NCI-H446 treated with DMSO at 0.1 percent for 48 hours (cell line): Measurements from ENCODE around the gene TMEM217.
A peak's percentile ranks its signal among the peaks of the same experiment; 100 is the strongest.

ENCODE experiments used
- DNase-seq: peaks from one replicate; lab custom pipeline; 2025; lab: John Stamatoyannopoulos, UW

TMEM217 gene

DNA sequence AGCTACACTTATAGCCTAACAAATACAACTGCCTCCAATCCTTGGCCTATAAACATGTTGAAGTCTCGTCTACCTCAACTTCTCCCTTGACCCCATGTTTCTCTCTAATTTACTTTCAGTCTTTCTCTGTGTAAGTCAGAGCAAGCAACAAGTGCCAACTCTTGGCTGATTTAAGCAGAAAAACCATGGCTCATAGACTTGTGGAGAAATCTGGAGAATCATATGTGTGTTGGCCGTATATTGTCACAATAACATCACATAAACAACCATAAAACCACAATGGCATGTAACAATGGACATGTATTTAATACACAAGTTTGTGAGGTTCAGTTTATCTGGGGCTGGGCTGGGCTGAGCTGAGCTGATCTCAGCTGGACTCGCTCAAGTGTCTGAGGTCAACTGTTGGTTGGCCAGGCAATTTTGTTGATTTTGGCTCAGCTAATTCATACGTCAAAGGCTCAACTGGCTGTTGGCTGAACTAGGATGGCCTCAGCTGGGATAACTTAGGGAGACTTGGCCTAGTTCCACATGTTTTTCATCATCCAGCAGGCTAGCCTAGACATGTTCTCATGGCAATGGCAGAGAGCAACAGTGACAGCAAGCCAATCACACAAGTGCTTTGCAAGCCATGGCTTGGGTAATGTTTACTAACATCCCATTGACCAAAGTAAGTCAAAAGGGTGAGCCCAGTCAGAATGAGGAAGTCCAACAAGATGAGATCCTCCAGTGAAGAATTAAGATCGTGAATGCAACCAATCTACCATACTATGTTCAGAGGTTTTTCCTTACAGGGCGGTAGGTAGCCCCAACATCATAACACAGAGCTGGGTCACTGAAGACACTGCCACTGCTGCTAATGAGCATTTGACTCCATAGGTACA, 13.3 kb downstream of the TMEM217 start:
- DNase-seq: peak; percentile 96

DNA sequence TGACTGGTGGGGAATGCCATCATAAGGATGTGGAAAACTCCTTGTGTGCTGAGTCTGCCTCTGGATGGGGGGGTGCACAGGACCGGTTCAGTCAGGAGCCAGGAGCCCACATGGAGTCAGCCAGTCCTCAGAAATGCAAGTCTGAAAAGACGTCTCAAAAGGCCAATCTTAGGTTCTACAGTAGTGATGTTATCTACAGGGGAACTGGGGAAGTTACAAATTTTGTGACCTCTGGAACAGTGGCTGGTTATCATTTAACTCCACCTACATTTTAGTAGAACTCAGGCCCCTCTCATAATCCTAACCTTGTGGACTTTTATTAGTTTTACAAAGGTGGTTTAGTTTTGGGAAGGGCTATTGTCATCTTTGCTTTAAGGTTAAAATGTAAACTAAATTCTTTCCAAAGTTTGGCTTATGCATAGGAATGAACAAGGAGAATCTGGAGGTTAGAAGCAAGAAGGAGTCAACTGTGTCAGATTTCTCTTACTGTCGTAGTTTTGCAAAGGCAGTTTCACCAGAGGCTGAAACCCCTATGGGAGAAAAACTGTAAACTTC, 14.1 kb downstream of the TMEM217 start:
- no peak for DNase-seq

DNA sequence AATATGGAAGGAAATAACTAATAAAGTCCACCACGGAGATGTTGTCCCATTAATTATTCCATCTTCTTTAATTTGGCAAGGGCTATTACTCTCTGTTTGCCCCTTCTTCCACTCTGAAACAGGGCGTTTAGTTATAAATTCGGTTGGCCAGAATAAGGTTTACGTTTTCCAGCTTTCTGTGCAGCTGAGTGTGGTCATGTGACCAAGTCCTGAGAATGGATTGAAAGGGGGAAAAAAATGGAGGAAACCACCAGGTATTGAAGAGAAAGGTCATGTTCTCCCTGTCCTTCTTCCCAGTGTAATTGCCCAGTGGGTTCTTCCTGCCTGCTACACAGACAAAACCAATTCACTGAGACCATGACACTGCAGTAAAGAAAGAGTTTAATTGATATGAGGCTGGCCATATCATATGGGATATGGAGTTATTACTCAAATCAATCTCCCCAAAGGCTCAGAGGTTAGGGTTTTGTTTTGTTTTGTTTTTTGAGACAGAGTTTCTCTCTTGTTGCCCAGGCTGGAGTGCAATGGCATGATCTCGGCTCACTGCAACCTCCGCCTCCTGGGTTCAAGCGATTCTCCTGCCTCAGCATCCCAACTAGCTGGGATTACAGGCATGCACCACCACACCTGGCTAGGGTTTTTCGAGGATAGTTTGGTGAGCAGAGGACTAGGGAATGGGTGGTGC, 14.7 kb downstream of the TMEM217 start:
- no peak for DNase-seq

DNA sequence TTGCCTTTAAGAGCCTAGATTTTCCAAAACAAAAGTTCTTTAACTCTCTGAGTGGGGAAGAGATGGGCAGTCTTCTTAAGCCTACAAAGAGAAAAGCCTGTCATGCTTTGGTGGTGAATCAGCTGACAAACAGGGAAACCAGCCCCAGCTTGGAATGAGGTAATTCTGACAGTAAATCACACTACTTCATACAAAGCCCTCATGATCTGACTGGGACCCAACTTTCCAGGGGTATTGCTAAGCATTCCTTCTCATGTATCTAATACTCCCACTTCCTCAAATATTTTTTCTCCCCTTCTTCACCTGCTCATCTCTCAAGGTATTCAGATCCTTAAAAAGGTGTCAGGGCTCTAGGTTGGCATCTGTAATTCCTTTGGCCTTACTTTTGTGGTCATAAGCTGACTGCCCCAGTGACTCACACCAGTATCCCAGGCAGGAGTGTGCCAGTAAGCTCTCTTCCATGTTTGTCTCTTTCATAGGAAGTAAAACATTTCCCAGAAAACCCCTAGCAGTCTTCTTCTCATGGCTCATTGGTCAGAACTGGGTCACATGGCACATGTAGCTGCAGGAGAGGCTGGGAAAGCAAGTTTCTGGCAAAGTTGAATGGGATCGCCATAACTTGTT, 15.4 kb downstream of the TMEM217 start:
- DNase-seq: no peak

DNA sequence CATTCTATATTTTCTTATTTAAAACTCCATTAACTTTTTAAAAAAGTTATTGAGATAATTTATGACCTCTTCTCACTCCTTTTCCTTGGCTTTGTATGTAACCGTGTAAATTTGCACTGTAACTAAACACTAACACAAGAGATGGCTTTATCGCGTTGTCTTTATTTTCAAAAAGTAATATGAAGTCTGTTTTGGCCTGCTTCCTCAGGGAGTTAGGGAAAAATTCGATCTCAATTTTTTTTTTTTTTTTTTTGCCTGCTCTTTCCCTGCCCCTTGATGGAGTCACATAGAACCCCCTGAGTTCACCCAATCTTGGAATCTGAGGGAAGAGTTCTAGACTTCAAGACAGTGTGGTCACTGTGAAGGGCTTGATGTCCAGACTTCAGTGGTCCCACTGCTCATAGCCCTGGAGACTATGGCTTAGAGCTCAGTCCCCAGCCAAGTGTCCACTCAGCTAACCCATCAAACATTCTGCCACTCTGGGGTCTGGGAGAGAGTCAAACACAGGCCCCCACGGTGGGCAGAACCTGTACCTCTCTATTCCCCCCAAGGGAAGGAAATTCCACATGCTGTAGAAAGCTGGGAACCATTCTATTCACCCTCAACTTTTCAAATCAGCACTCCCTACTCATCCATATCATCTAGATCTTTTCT, 16.0 kb downstream of the TMEM217 start:
- no peak for DNase-seq

DNA sequence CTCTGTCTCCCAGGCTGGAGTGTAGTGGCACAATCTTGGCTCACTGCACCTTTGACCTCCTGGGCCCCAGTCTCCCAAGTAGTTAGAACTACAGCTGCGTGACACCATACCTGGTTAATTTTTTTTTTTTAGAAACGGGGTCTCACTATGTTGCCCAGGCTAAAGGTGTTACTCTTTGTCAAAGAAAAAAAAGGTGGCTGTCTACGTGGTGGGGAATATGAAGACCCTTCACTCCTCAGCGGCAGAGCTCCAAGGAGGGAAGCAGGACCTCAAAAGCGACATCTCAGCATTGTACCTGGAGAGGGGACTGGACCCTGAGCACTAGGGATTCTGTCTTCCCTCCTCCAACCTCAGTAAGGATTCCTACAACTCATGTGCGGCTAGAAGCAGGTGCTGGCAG, 16.8 kb downstream of the TMEM217 start:
- no peak for DNase-seq

DNA sequence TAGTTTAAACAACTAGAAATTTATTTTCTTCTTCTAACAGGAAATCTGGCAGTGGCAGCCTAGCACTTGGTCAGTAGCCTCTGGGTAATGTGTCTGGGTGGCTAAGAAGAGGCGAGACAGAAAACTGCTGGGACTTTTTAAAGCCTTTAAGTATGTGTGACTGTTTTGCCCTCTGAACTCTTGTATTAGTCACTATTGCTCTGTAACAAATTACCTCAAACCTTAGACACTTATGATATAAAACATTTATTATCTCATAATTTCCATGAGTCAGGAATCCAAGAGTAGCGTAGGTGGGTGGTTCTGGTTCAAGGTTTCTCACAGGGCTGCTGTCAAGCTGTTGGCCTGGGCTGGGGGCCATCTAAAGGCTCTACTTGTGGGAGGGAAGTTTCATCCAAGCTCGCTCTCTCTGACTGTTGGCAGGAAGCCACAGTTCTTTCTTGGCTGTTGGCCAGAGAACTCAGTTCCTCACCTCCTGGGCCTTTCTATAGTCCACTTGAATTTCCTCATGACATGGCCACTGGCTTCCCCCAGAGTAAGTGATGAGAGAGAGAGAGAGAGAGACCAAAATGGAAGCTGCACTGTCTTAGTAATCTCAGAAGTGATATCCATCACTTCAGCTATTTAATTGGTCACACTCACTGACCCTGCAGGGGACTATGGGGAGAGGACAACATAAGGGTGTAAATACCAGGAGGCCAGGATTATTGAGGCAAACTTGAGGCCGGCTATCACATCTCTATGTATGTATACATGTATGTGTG, 17.8 kb downstream of the TMEM217 start:
- peak; percentile 88 for DNase-seq

DNA sequence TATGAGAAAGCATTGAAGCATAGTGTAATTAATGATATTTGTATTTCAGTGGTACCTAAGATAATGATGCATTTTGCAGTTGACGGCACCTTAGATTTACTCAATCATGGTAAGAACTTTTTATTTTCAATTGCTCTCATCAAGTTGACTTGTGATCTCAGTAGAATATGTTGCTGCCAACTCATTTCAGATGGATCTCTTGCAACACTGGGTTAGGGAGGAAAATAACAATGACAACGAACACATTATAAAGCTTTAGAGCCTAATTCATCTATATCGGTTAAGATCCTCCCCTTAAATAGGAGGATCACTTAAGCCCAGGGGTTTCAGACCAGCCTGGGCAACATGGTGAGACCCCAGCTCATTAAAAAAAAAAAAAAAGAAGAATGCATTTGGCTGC, 18.4 kb downstream of the TMEM217 start:
- DNase-seq: no peak

DNA sequence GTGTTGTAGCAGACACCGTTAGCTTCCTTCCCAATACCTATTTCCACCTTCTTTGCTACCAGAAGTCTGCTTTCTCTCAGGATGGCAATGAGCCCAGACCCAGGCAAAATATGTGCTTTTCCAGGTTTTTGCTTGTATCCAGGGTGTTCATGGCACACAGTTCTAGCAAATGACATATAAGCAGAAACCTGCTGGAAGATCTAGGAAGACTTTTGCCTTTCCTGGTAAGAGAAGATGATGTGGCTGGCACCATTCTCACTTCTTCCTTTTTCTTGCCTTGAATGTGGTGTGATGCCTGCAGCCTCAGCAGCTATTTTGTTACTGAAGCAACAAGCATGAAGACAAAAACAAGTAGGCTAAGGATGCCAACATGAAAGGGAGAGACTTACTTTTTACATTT, 19.6 kb downstream of the TMEM217 start:
- no peak for DNase-seq

DNA sequence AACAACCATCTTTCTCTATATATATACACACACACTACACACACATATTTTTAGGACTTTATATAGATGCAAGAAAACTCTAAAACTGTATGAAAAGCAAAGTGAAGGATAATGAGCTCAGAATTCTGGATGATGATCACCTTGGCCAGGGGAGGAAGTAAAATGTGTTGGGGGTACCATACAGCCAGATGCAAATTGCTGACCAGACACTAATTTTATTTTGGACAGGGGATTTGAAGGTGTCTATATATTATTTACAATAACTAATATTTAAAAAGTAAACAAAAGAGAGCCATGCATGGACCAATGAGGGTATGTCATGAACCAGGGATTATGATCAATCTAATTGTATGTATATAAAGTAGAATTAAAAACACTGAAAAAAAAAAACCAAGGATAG, 20.2 kb downstream of the TMEM217 start:
- DNase-seq: no peak

DNA sequence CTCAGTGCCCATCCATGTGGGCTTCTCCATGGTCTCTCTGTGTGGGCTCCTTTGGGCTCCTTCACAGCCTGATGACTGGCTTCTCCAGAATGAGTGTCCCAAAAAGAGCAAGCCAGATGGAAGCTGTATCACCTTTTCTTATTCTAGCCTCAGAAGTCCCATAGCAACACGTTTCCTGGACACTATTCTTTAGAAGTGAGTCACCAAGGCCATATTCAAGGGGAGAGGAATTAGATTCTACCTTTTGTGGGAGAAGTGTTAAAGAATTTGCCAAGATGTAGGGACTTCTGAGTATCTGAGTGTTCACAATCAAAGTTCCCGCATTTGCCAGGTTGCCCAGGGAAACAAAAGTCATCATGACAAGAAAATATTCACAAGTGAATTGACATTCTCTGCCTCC, 21.0 kb downstream of the TMEM217 start:
- no peak for DNase-seq

DNA sequence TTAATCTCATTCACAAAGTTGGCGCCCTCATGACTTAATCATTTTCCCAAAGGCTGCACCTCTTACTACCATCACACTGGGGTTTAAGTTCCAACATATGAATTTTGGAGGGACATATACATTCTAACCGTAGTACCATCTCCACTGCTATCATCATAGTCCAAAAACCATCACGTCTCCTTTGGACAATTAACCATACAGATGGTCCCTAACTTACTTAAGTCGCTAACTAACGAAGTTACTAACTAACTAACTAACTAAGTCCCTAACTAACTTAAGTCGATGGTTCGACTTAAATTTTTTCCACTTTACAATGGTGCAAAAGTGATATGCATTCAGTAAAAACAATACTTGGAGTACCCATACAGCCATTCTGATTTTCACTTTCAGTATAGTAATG, 24.4 kb downstream of the TMEM217 start:
- DNase-seq: no peak

DNA sequence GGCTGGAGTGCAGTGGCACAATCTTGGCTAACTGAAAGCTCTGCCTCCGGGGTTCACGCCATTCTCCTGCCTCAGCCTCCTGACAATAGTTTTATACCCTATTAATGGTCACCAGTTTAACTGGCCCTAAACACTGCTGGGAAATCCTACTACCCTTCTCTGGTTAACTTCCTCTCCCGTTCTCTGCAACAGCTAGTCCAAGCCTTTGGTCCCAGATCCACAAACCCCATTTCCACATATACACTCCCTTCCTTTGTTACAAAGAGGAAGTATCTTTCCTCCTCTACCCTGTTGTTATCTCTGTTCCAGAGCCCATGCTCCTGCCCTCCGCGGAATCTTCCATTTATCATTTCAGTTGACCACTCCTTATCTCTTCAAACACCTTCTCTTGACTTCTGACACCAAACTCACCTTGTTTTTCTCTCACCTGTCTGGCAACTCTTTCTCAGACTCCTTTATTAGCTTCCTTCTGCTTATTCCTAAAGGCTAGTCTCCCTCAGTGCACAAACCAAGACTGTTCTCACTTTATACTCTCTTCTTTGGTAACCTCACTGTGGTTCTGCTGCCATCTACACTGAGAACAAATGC, 25.4 kb downstream of the TMEM217 start:
- DNase-seq: no peak

DNA sequence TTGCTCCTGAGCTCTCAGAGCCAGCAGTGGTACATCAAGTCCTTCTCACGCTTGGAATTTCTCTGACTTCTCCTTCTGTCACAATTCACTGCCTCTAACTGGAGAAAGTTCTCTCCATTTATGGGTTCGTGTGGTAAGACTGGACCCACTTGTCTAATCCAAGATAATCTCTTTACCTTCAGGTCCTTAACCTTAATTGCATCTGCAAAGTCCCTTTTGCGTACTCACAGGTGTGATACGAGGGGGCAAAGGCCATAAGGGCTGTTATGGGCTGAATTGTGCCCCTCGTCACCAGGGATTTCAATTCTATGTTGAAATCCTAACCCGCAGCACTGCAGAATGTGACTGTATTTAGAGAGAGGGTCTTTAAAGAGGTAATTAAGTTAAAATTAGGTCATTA, 27.8 kb downstream of the TMEM217 start:
- no peak for DNase-seq

DNA sequence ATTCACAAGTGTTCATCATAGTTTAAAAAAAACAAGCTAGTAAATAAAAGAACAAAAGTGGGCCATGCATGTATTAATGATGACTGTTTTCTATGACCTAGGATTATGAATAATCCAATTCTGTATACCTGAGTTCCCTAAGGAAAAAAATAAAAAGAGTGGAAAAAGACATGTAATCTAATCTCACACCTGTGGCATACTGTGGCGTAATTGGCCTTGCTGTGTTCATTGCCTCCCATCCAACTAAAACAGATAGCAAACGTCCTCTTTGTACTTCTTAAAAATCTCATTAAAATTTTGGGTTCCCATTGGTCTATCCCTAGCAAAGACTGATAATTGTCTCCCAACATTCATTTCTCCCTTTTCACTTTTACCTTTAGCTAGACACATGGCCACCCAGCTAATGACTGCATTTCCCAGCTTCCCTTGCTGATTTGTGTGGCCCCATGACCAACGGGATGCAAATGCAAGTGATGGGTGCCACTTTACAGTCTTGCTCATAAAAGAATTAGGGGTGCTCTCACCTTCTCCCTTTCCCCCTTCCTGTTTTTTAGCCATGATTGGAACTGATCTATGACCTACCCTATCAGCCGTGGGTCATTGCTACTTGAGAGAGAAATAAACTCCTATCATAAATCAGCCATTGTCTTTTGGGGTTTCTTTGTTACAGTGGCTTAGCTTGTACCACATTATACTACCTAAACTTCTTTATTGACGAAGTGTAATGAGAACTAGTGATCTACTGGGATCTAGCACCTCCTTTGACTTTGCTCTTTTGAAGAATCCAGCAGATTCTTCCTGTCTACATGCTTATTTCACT, 32.4 kb downstream of the TMEM217 start:
- DNase-seq: no peak

DNA sequence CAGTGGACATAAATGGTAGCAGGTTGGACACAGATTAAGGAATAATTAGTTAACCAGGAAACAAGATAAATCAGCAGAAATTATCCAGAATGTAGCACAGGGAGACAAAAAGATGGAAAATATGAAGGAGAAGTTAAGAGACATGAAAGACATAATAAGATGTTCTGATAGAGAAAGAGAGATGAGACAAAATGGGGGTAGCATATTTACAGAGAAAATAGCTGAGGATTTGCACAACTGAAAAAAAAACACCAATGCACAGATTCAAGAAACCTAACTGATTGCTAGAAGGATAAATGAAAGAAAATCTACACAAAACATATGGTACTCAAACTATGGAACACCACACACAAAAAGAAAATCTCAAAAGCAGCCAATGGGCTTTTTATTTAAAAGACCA, 35.0 kb downstream of the TMEM217 start:
- no peak for DNase-seq

DNA sequence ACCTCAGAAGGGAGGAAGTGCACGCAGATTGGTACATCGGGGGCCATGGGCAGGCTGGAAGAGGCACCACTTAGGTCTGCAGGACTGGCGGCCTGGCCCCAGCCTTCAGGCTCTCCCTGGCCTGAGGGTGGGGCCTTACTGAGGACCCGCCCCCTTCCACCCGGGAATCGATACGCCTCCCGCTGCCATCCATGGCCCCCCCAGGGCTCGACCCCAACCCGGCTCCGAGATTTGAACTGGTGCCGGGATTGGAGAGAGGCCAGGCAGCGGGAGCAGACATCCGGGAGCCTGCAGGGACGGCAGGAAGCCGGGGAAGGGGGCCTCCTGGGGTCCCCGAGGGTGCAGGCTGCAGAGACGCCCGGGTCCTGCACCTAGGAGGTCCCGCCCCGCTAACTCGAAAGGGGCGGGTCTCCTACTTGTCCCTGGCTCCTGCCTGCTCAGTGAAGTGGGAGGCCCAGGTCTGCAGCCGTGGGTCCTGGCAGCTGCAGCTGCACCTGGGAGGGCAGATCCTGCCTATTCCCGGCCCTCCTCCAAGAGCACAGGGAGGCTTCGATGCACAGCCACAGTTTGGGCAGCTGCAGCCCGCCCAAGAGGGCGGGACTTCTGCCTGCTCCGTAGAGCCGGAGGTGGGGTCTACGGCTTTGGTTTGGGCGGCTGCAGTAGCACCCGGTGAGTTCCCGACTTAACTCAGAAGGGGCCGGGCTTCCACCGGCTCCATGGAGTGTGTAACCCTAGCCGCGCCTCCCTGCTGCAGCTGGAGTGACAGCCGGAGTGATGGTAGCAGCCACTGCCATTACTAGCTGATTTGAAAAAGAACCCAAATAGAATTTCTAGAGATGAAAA, 35.6 kb downstream of the TMEM217 start:
- no peak for DNase-seq

DNA sequence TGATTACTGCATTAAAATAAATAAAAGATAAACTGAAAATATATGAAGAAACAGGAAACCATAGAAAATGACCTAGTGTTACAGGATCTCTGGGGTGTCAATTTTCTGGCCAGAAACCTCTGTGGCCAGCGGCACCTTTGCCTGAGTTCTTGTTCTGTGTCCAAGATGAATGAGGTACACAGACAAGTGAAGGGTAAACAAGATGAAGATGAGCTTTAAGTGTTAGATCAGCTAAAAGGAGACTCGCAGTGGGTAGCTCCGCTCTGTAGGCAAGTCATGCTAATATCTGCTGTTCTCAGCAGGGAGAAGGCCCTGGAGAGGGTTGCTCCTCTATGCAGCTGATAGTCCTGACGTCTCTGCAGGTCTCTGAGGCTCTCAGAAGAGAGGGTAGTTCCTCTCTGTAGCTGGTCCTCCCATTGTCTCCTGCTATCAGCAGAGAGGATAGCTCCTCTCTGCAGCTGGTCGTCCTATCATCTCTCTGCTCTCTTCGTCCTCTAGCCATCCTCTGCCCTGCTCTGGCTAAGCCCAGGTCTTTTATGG, 36.3 kb downstream of the TMEM217 start:
- no peak for DNase-seq

DNA sequence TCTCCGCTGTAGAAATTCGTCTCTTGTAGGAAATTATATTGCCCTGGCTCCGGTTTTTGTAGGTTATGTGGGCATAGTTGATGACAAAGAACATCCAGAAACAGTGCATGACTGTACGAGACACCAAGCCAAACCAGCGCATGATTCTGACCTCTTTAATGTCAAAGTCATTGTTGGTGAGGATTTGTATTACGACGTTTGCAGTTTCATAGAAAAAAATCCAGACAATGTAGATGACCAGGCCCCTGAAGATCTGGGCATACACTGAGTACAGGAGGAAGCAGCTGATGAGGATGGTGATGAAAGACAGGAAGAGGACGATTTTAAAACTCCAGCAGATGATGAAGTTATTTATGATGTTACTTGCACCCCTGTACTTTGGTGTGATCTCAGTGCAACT, 39.4 kb downstream of the TMEM217 start:
- no peak for DNase-seq
